NCI-H1417 treated with DMSO at 0.1 percent for 48 hours (cell line): ENCODE measurements around the gene DDX1.

ENCODE experiments used
- DNase-seq: peaks from one replicate; lab custom pipeline; 2025; lab: John Stamatoyannopoulos, UW

DDX1 gene

GRCh38 chr2:15562354-15563031 lies 29.2 kb upstream of the DDX1 start:
- no peak for DNase-seq

GRCh38 chr2:15563227-15564100 lies 28.2 kb upstream of the DDX1 start:
- no peak for DNase-seq

GRCh38 chr2:15565392-15565791 lies 26.3 kb upstream of the DDX1 start:
- no peak for DNase-seq

DNA sequence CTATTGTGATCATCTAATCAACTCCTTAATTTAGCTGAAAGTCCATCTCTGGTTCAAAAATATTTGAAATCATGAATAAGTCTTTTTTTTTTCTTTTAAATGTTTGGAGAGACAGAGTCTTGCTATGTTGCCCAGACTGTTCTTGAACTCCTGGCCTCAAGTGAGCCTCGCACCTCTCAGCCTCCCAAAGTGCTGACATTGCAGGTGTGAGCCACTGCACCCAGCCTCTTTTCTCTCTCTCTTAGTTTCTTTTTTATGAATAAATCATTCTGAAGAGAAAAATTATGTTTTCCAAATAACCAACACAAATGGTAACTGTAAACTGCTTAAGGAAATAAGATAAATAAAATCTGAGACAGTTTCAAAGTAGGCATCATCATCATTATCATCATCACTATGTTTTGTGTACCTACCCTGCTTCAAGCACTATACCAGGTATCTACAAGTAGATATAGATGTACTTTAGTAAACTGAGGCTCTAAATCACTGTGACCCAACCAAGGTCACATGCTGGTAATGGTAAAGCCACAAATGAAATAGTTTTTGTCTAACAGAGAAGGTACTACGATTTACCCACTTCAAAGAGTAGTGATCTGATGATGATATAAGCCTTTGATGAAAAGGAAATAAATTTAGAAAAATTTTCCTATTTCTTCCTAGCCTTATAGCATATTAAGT lies 25.5 kb upstream of the DDX1 start:
- DNase-seq, result no peak

GRCh38 chr2:15566912-15567311 lies 24.8 kb upstream of the DDX1 start:
- DNase-seq, result no peak

GRCh38 chr2:15568874-15569273 lies 22.8 kb upstream of the DDX1 start:
- DNase-seq, result no peak

DNA sequence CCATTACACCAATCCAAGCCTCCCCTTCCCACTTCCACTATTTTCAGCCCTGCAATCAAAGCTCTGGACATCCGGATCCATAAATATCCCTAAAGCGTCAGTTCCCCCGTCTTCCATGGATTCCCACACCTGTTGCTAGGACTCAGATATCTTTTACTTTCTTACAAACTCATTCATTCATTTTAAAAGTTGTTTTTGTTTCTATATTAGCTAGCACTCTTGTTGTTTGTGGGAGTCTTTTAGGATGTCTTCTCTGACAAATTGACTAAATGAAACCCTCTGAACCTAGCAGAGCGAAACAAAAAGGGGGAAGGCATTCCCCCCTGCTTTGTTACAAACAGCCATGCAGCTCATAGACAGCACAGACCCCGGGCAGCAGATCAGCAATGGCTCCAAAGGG lies 21.6 kb upstream of the DDX1 start:
- no peak for DNase-seq

DNA sequence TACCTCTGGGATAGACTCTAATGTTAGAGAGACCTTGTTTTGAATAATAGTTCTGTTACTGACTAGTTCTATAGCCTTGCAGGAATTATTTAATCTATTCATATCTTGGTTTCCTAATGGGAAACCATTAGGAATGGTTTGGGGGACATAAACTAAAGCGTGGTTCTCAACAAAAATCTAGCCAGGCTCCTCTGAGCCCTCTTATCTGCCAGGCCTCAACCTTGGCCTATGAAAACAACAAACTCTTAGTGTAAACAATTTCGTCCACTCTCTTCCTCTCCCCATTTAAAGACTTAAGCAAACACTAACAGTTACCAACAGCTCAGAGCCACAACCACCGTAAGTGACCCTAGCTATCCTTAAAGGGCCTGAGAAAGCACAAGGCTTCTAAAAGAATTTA lies 19.9 kb upstream of the DDX1 start:
- DNase-seq, result no peak

DNA sequence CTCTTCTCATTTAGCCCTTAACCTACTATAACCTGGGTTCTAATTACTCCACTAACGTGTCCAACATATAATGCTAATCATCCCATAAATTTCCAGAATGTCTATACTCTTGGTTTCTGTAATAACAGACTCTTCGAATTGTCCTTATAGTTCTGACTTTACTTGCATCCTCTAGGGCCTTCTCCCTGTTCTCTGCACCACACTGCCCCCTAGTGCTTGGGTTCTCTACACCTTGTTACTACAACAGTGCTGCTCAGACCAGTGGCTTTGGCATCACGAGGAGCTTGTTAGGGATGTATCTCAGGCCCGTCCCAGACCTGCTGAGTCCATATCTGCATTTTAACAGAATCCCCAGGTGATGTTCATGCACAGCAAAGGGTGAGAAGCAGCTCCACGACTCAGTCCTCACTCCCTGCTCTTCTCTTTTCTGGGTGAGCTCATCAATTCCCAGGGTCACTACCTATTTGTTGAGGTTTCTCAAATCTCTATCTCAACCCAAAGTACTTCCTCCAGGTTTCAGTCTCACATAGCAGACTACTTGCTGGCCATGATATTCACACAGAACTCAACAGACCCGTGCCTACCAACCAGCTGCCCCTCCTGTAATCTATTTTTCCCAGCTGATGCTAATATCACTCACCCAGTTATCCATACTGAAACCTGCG lies 14.5 kb upstream of the DDX1 start:
- peak; percentile 67 for DNase-seq

DNA sequence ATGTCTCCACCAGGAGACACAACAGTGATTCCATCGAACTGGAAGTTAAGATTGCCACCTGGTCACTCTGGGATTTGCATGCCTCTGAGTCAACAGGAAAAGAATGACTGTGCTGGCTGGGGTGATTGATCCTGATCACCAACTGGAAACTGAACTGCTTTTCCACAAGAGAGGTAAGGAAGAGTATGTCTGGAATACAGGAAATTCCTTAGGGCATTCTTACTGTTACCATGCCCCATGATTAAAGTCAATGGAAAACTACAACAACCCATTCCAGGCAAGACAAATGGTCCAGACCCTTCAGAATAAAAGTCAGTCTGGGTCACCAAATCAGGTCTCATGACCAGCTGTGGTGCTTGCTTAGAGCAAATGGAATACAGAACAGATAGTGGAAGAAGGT lies 12.0 kb upstream of the DDX1 start:
- DNase-seq, result no peak

DNA sequence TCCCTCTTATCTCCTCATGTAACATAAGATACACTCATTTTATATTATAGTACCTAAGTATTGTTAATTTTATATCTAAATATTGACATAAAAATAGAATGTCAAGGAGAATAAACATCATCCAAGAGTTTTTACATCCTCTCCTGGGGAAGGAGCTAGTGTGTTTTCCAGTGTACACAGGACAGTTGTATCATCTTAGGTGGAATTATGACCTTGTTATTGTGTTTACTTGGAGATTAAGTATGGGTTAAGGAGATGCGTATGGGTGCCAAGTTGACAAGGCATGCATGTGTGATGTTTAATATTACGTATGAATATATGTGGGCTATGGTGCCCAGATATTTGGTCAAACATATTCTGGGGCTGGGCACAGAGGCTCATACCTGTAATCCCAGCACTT lies 11.2 kb upstream of the DDX1 start:
- no peak for DNase-seq

DNA sequence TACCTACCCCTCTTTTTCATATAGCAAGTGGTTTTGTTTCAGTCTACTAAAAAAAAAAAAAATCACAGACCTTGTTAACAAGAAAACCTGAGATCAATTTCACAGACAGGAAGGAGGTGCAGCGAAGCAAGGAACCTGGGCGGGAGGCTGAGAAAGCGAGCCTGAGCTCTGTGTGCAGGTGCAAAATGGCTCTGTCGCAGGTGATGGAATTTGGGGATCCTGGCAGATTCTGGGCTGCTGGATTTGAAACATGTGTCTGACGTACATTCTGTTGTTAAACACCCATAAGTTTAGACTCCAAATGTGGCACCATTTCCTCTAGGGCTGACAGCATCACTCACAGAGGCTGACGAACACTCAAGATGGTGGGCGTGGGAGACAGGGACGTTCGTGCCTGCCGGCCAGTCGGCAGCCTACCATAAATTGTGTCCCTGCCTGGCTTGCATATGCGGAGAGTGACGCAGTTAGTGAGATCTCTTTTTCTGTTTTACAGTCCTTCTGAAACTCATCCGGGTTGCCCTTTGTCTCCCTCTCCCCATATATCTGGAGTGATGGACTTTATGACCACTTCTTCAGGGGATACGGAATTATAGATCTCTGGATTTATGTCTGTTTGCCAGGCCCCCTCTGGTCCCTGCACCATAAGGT lies 8.8 kb upstream of the DDX1 start:
- DNase-seq, result no peak

- DNase-seq, result no peak
Observed at GRCh38 chr2:15583826-15584225, 7.8 kb upstream of the DDX1 start.

GRCh38 chr2:15584316-15584715 lies 7.4 kb upstream of the DDX1 start:
- DNase-seq, result no peak

DNA sequence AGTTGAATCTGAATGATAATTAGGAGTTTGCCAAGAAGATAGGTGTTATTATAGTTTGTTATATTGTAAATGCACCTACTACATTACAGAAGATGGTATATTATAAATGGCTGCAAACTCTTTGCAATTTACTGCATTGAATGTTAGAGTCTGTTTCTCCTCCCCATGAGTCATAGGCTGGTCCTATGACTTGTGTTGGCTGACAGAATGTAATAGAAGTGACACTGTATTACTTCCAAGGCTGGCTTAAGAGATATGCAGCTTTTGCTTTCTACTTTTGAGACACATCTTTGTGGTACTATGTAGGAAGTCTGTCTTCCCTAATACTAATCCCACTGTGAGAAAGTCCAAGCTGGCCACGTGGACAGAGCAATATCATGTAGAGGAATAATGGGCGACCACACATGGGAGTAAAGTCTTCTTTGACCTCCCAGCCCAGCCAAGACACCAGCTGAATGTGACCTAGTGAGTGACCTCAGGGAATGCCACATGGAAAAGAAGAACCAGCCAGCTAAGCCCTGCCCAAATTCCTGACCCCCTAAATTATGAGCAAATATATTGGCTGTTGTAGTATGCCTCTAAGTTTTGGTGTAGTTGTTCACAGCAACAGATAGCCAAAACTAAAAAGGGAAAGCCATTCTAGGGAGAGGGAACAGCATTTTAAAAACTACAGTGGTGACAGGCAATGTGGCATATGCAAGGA lies 6.8 kb upstream of the DDX1 start:
- DNase-seq, result no peak

GRCh38 chr2:15588329-15588919 lies 3.2 kb upstream of the DDX1 start:
- no peak for DNase-seq

DNA sequence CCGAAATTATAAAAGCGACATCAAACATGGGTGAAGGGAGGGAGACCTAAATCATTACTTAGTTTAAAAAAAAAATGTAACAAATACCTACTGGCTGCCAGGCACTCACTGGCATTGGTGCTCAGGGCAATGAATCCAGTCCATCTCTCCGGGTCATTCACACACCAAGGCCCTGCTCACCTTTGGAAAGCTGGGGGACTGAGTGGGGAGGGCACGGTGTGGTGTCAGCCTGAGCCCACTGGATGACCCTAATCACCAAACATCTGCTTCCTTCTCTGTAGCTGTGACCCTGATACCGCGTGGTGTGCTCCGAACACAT lies 336 bp upstream of the DDX1 start:
- no peak for DNase-seq

DNA sequence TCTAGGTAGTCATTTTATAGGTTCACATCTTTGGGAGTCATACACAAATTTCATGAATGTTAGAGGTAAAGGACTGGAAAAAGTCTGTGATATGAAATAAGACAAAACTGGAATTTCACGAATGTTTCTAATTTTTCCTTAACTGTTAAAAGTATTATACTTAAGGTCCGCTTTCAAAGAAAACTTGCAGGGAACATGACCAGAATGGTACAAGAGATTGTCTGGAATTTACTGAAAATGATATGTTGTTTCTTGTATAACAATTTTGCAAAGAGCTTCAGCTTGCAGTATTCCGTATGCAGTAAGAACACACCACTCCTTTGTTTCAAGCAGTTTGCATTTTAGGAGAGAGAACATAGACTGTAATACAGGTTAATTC lies 1.6 kb downstream of the DDX1 start:
- no peak for DNase-seq

GRCh38 chr2:15594291-15595256 lies 2.9 kb downstream of the DDX1 start:
- no peak for DNase-seq

DNA sequence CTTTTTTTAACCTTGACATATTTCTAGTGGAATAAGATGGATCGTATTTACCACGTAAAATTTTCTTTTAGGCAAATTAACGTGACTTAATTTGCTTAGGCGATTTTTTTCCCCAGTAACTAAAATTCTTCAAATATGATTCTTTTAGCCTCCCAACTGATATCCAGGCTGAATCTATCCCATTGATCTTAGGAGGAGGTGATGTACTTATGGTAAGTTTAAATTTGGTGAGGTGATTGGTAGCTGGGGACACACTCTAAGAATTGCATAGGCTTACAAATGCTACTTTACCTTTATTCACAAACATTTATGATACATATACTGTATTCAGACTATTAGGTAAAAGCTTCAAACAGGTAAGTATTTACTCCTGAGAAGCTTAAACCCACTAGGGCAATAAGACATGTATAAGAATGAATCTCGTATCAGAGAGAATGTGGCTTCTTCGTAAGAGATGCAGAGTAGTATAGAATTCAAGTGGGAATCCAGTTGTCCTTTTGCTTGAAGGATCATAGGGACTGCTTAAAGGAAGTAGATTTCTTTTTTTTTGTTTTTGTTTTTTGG lies 3.8 kb downstream of the DDX1 start:
- no peak for DNase-seq
